T-cell (primary cell): ENCODE measurements around the gene TRPC1. TPM values are rescaled to one million over a fixed set of nuclear protein-coding genes. Genes with fewer than 3 reads are reported as not detected.

Experiments
- ATAC-seq, 4 experiments: fragments of 200-7000 bp in 3 of 4; fragments of 150-1000 bp in 1 of 4; cut with Tn5 transposase; replicated peaks in 1 of 4; 1 replicate in 3 of 4; 2 replicates in 1 of 4; pipeline ENCODE4 v1.10.0; 2021; ENCODE audit warnings: moderate library complexity in 3 of 4, mild to moderate bottlenecking in 2 of 4, moderate number of reproducible peaks in 1 of 4
- CTCF ChIA-PET, 2 donors: fragments of 300-600 bp; sonication (Branson Sonifier 250); formaldehyde crosslinking; loops; one replicate each; lab custom pipeline; 2022; ENCODE audit warnings: antibody characterized with exemption in 2 of 2; lab: Charles Lee
- POLR2A ChIA-PET, 2 donors: fragments of 300-600 bp; sonication (Branson Sonifier 250); formaldehyde crosslinking; loops; one replicate each; lab custom pipeline; 2022; ENCODE audit warnings: antibody characterized with exemption in 2 of 2; lab: Charles Lee
- DNase-seq, 35 experiments: peaks; one replicate each; pipeline versions ENCODE4 v3.0.0 to v3.0.0-alpha.2; 2013 to 2023
- H3K27ac ChIP-seq: one replicate; pipeline ENCODE4 v1.5.1; 2013; ENCODE audit warnings: low read length
- H3K27me3 ChIP-seq, 2 experiments: replicated peaks in 1 of 2; 1 replicate in 1 of 2; 2 replicates in 1 of 2; pipeline versions ENCODE4 v1.6.1 to v1.7.0; 2013; ENCODE audit warnings: low read length in 1 of 2, mixed read lengths in 1 of 2; ENCODE audit not compliant: control insufficient read depth in 2 of 2, insufficient read depth in 2 of 2; ENCODE audit errors: extremely low read depth in 1 of 2
- H3K36me3 ChIP-seq, 2 donors: 1 replicate in 1 of 2; 2 replicates in 1 of 2; pipeline versions ENCODE4 v1.6.1 to v1.7.0; 2013; ENCODE audit warnings: low read length in 1 of 2; ENCODE audit not compliant: control insufficient read depth in 2 of 2, insufficient read depth in 1 of 2; ENCODE audit errors: extremely low read depth in 1 of 2
- H3K4me1 ChIP-seq, 2 experiments: 1 replicate in 1 of 2; 2 replicates in 1 of 2; pipeline versions ENCODE4 v1.6.1 to v1.7.0; 2013; ENCODE audit warnings: low read length in 2 of 2, mixed read lengths in 1 of 2; ENCODE audit not compliant: insufficient read depth in 2 of 2, control insufficient read depth in 1 of 2; ENCODE audit errors: extremely low read depth in 1 of 2
- H3K4me3 ChIP-seq, 2 donors: 1 replicate in 1 of 2; 2 replicates in 1 of 2; pipeline versions ENCODE4 v1.5.1 to v1.7.0; 2013; ENCODE audit warnings: mild to moderate bottlenecking in 2 of 2, low read length in 1 of 2, moderate library complexity in 1 of 2; ENCODE audit not compliant: control insufficient read depth in 1 of 2; ENCODE audit errors: extremely low read depth in 1 of 2
- H3K9me3 ChIP-seq: 2 replicates; pipeline ENCODE4 v1.7.0; 2013
- H3K27ac Mint-ChIP-seq, 2 donors: one replicate each; pipeline ENCODE4 v1.8.0; 2020 to 2021; ENCODE audit warnings: mild to moderate bottlenecking in 2 of 2, mixed read lengths in 2 of 2
- H3K27me3 Mint-ChIP-seq, 2 donors: one replicate each; pipeline ENCODE4 v1.8.0; 2021 to 2022; ENCODE audit warnings: mixed read lengths in 2 of 2
- H3K36me3 Mint-ChIP-seq: one replicate; pipeline ENCODE4 v1.8.0; 2021; ENCODE audit warnings: mixed read lengths
- H3K4me1 Mint-ChIP-seq, 3 donors: one replicate each; pipeline ENCODE4 v1.8.0; 2020 to 2022; ENCODE audit warnings: mixed read lengths in 3 of 3, mild to moderate bottlenecking in 1 of 3
- H3K4me3 Mint-ChIP-seq, 3 donors: one replicate each; pipeline ENCODE4 v1.8.0; 2020 to 2022; ENCODE audit warnings: mild to moderate bottlenecking in 3 of 3, mixed read lengths in 3 of 3, moderate library complexity in 3 of 3
- H3K9me3 Mint-ChIP-seq, 3 donors: one replicate each; pipeline ENCODE4 v1.8.0; 2020 to 2022; ENCODE audit warnings: mixed read lengths in 3 of 3
- WGBS: methylation state at CpG from one replicate; pipeline ENCODE4 v1.1.5; 2013; ENCODE audit warnings: missing lambda C conversion rate; ENCODE audit not compliant: insufficient coverage; 5-methylcytosine and 5-hydroxymethylcytosine counted together
- total RNA-seq, 35 experiments: library from RNA in 6 of 35; stranded (reverse) in 6 of 35; fragments of 120-200 nt in 1 of 35; gene quantifications; one replicate each; pipeline versions ENCODE4 v1.2.1 to v1.2.4 and lab custom pipeline; 2013 to 2026

Gene TRPC1
- total RNA-seq, 5 donors from 2014 or later (not counting 1 experiment from before 2014, with no cell fraction given), result 3.9 to 7.5 (median 4.4) TPM

- H3K27ac Mint-ChIP-seq, result no peak overlapping the region
- Histone ChIP-seq H3K9me3 (no peaks in the 10 kb centered on the region), H3K27me3 (peaks cover 2 to 10% of the 10 kb centered on the region in 2 experiments), H3K4me3 (peak overlapping the region in 1 of 2 donors; percentile 56), H3K4me1 (peaks cover 0 to 11% of the 10 kb centered on the region in 2 experiments), H3K27ac (no peak overlapping the region), H3K36me3 (no peaks in the 10 kb centered on the region)
- H3K27me3 Mint-ChIP-seq, result peaks cover 29 to 30% of the 10 kb centered on the region in 2 donors
- ChIA-PET POLR2A (interaction anchor here in 1 of 2 donors (0.6 to 1.0 kb wide), 6 partner anchors 12 to 149 kb away, joined by 3 to 8 read pairs (median 3); no protein-coding TSS in a partner anchor), CTCF (interaction anchor here (0.5 to 0.8 kb wide), 4 partner anchors 30 to 1249 kb away, joined by 3 to 4 read pairs (median 3); partner anchors contain the start of gene ATR (in 1 of the 2))
- no peaks in the 10 kb centered on the region for H3K36me3 Mint-ChIP-seq
- H3K4me1 Mint-ChIP-seq, result peaks cover 11 to 32% (median 13%) of the 10 kb centered on the region in 3 donors
- ATAC-seq (no peak), DNase-seq (peak in 1 of 35 experiments; percentile 70)
- no peaks in the 10 kb centered on the region for H3K9me3 Mint-ChIP-seq
- peak overlapping the region; percentile 84 to 89 (median 87) for H3K4me3 Mint-ChIP-seq
- WGBS, result no CpG with 5 or more reads among the region's 10 CpGs
Observed at GRCh38 chr3:142723665-142723967, 218 bp upstream of the TRPC1 start.

GRCh38 chr3:142724682-142725356 is 985 bp downstream of the TRPC1 start:
- no peaks in the 10 kb centered on the region for H3K36me3 ChIP-seq
- H3K4me3 Mint-ChIP-seq, result peak overlapping the region; percentile 80 to 89 (median 85)
- peaks cover 19 to 20% of the 10 kb centered on the region in 2 donors for H3K27me3 Mint-ChIP-seq
- H3K27me3 ChIP-seq, result peaks cover 2 to 10% of the 10 kb centered on the region in 2 experiments
- H3K9me3 Mint-ChIP-seq, result no peaks in the 10 kb centered on the region
- POLR2A ChIA-PET, result no interaction called here
- H3K4me1 Mint-ChIP-seq, result peaks cover 11 to 32% (median 13%) of the 10 kb centered on the region in 3 donors
- peak overlapping the region; percentile 56 to 69 for H3K4me3 ChIP-seq
- peaks cover 0 to 11% of the 10 kb centered on the region in 2 experiments for H3K4me1 ChIP-seq
- H3K9me3 ChIP-seq, result no peaks in the 10 kb centered on the region
- CTCF ChIA-PET, result no interaction called here
- H3K27ac ChIP-seq, result no peak overlapping the region
- H3K27ac Mint-ChIP-seq, result peak overlapping the region in 1 of 2 donors; percentile 11
- WGBS, result 21% methylated on average over 18 of the region's 35 CpGs
- no peaks in the 10 kb centered on the region for H3K36me3 Mint-ChIP-seq
- DNase-seq (peak in 11 of 35 experiments; percentile 0 to 25 (median 4)), ATAC-seq (peak in 1 of 4 experiments; percentile 1)

- H3K36me3 ChIP-seq, result no peaks in the 10 kb centered on the region
- H3K4me3 ChIP-seq, result no peak overlapping the region
- no peak for DNase-seq
- H3K27me3 ChIP-seq, result peaks cover 2 to 10% of the 10 kb centered on the region in 2 experiments
- Mint-ChIP-seq H3K36me3 (no peaks in the 10 kb centered on the region), H3K4me1 (peaks cover 11 to 32% (median 13%) of the 10 kb centered on the region in 3 donors), H3K27ac (no peak overlapping the region), H3K9me3 (no peaks in the 10 kb centered on the region), H3K27me3 (peaks cover 17 to 19% of the 10 kb centered on the region in 2 donors), H3K4me3 (peak overlapping the region; percentile 80 to 89 (median 85))
- no peak overlapping the region for H3K27ac ChIP-seq
- peaks cover 0 to 11% of the 10 kb centered on the region in 2 experiments for H3K4me1 ChIP-seq
- no peaks in the 10 kb centered on the region for H3K9me3 ChIP-seq
- POLR2A ChIA-PET, result no interaction called here
- CTCF ChIA-PET, result no interaction called here
- no CpG with 5 or more reads among the region's 5 CpGs for WGBS
- no peak for ATAC-seq
Observed at GRCh38 chr3:142725357-142725739, 1.5 kb downstream of the TRPC1 start.

DNA sequence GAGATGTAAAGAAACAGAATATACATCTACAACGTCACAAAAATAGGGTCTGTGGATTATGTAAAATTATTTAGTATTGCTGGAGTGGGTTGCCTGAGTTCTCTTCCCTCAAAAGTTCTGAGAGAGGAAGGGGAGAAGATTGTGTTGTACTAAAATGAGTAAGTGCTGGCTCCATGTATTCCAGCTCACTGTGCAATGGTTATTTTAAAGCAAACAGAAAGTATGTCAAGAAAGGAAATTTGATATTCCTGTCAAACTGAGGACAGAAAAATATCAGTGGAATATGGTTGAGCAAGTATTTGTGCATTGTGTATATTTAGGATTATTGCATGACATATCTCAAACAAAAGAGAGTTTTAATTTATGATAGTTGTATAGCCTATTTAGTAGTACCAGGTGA is 2.2 kb downstream of the TRPC1 start:
- no peak overlapping the region for H3K4me3 ChIP-seq
- no peaks in the 10 kb centered on the region for H3K9me3 Mint-ChIP-seq
- H3K27ac ChIP-seq, result no peak overlapping the region
- ATAC-seq (no peak), DNase-seq (no peak)
- H3K4me1 Mint-ChIP-seq, result peaks cover 11 to 32% (median 13%) of the 10 kb centered on the region in 3 donors
- H3K4me1 ChIP-seq, result peaks cover 0 to 11% of the 10 kb centered on the region in 2 experiments
- H3K4me3 Mint-ChIP-seq, result peak overlapping the region in 1 of 3 donors; percentile 89
- ChIA-PET CTCF (no interaction called here), POLR2A (no interaction called here)
- H3K27ac Mint-ChIP-seq, result no peak overlapping the region
- no CpG with 5 or more reads among the region's 1 CpG for WGBS
- no peaks in the 10 kb centered on the region for H3K9me3 ChIP-seq
- no peaks in the 10 kb centered on the region for H3K36me3 Mint-ChIP-seq
- no peaks in the 10 kb centered on the region for H3K36me3 ChIP-seq
- peaks cover 2 to 10% of the 10 kb centered on the region in 2 experiments for H3K27me3 ChIP-seq
- H3K27me3 Mint-ChIP-seq, result peaks cover 11 to 19% of the 10 kb centered on the region in 2 donors

DNA sequence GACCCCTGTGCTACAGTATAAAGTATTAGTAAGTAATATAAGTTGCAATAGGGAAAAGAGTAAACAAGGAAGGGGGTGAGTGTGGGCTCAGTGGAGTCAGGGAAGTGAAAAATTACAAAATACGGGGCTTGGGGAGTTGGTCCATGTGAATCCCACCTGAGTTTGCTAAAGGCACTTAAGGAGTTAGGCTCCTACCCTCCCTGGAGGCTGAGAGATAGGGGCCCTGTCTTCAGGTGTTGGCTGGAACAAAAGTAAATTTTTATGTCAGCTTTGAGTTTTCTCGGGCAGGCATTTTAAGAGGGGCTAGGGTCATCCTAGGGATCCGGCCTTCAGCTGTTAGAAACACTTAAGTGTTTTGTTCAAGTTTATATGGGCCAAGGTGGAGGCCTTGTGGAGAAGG is 8.2 kb downstream of the TRPC1 start:
- DNase-seq (no peak), ATAC-seq (no peak)
- no peak overlapping the region for H3K27ac ChIP-seq
- Mint-ChIP-seq H3K4me1 (peaks cover 0 to 4% (median 0%) of the 10 kb centered on the region in 3 donors), H3K9me3 (no peaks in the 10 kb centered on the region), H3K27ac (no peak overlapping the region), H3K27me3 (peaks cover 0 to 4% of the 10 kb centered on the region in 2 donors), H3K4me3 (no peak overlapping the region), H3K36me3 (no peaks in the 10 kb centered on the region)
- no peaks in the 10 kb centered on the region for H3K4me1 ChIP-seq
- no peaks in the 10 kb centered on the region for H3K9me3 ChIP-seq
- CTCF ChIA-PET, result no interaction called here
- no peak overlapping the region for H3K4me3 ChIP-seq
- H3K36me3 ChIP-seq, result no peaks in the 10 kb centered on the region
- POLR2A ChIA-PET, result no interaction called here
- 97% methylated on average over 3 of the region's 3 CpGs for WGBS
- H3K27me3 ChIP-seq, result no peaks in the 10 kb centered on the region

- H3K4me1 ChIP-seq, result no peaks in the 10 kb centered on the region
- H3K4me3 Mint-ChIP-seq, result no peak overlapping the region
- no peaks in the 10 kb centered on the region for H3K27me3 ChIP-seq
- no peaks in the 10 kb centered on the region for H3K36me3 Mint-ChIP-seq
- H3K9me3 ChIP-seq, result no peaks in the 10 kb centered on the region
- H3K4me1 Mint-ChIP-seq, result no peaks in the 10 kb centered on the region
- H3K4me3 ChIP-seq, result no peak overlapping the region
- no peak overlapping the region for H3K27ac Mint-ChIP-seq
- ChIA-PET CTCF (interaction anchor here in 1 of 2 donors (0.5 kb wide), 1 partner anchor 1029 kb away, joined by 3 read pairs; no protein-coding TSS in a partner anchor), POLR2A (no interaction called here)
- no peaks in the 10 kb centered on the region for H3K9me3 Mint-ChIP-seq
- DNase-seq (no peak), ATAC-seq (no peak)
- peaks cover 0 to 4% of the 10 kb centered on the region in 2 donors for H3K27me3 Mint-ChIP-seq
- H3K27ac ChIP-seq, result no peak overlapping the region
- no peaks in the 10 kb centered on the region for H3K36me3 ChIP-seq
- no CpG with 5 or more reads among the region's 2 CpGs for WGBS
Observed at GRCh38 chr3:142734834-142735233, 11.0 kb downstream of the TRPC1 start.
